ENCODE measurements around the gene KCNS1.

DNA sequence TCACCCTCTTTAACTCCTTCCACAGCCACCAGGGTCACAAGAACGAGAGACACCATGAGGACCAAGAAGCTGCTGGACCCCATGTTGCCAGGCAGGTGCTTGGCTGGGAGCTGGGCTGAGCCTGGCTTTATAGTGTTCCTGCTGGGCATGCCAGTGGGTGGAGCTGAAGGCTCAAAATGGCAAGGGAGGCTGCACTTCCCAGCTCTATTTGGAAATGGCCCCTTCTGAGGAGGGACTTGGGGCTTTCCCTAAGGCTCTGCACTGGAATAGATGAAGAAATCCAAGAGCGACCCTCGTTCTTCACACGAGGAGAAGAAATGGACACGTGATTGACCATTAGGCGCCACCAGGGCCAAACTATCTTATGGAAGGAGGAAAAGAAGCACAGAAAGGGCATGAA lies 23.4 kb upstream of the KCNS1 start, which contains the start of gene WFDC12:
- TF ChIP-seq CEBPB (IDR thresholded peaks at IDR 0.05), result no peak
- peak; percentile 42; the same call in 1 of the 2 replicates for TF ChIP-seq RAD21 (IDR thresholded peaks at IDR 0.05; ENCODE audit: low read depth)
